MM.1S (cell line): ENCODE results near the gene AJM1.

Source experiments
- CTCF ChIP-seq: fragments of 300-600 bp; sonication (generic); IDR thresholded peaks from 2 replicates; pipeline ENCODE4 v1.5.1; 2016; ENCODE audit warnings: antibody characterized with exemption, low read length, mixed read lengths
- EZH2 ChIP-seq: fragments of 300-600 bp; sonication (generic); optimal IDR thresholded peaks from 2 replicates; pipeline ENCODE3; 2017; ENCODE audit warnings: low read depth, mild to moderate bottlenecking, antibody characterized with exemption, low read length, mixed read lengths

DNA sequence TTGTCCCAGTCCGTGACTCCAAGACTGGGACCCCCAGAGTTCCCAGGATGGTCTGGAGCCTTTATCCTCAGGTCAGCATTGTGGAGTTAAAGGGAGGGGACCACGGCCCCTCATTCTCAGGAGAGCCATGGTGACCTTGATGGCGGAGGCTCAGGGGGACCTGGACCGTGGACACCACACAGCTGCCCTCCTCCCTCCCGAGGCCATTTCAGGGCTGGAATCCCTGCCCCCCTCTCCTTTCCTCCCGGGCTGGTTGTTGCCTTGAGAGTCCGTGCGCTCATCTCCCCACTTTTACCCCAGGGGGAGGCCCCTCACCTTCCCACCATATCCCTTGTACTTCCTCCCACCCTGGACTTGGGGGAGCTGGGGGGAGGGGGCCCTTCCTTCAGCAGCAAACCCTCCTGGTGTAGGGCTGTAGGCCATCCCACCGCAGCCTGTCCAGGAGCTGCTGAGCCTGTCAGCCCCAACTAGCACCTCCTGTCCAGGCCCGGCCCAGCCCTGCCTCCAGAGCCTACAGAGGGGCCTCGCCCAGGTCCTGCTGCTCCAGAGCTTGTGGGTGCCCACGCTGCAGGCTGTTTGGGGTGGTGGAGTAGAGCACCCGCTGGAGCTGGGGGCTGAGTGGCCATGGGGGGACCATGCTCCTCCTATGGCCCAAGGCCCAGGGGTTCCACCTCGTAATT is 14.3 kb upstream of the AJM1 start:
- TF ChIP-seq CTCF (no peak), EZH2 (no peak)
